Stimulated activated CD4-positive, alpha-beta T cell treated with anti-CD3 and anti-CD28 coated beads, Interleukin-4, amount 100 ng/mL, for 24 hours (primary cell): ENCODE results near the gene EFCC1.
A peak's percentile ranks its signal among the peaks of the same experiment; 100 is the strongest.

Source experiments
- DNase-seq: peaks from one replicate; pipeline ENCODE4 v3.0.0-alpha.2; 2020

Gene EFCC1

DNA sequence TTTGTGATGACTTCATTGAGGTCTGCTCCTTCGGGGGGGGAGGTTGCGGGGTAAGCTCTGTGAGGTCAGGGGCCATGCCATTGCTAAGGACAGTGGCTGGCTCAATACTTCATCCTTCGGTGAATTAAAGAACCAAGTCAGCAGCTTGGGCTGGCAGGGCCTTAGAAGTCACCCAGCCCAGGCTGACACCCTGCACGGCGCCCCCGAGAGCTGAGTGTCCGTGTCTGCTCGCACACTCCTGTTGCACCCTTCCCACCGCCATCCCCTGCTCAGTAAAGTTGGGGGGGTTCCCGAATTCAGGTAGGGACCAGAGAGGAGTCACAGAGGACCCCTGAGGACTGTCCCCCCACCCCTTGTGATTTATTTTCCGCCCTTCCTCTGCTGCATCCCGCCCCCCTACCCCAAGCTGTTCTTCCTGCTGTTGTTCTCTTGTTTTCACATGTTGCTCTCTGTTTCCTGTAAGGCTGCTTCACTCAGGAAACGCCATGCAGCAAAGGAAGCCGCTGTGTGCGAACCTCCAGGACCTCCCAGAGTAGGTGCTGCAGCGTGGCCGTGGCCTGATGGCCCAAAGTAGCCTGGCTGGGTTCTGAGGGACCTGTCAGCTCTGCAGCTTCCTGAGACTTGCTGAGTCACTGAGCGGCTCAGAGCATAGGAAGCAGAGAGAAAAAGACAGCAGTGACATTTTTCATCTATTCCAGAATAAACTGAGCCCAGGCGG is 14.4 kb downstream of the EFCC1 start:
- peak; percentile 48 for DNase-seq

DNA sequence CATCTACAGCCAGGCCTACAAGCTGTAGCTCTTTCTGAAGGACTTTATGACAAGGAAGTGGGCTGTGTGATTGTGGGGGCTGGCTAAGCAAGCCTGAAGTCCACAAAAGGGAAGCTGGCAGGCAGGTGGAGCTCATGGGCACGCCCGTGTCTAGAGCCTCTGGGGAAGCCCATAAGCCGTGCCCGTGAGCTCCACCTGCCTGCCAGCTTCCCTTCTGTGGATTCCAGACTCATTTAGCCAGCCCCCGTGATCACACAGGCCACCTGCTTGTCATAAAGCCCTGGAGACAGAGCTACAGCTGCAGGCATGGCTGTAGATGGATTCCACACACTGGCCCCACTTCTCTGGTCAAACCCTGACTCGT is 15.2 kb downstream of the EFCC1 start:
- peak; percentile 57 for DNase-seq

GRCh38 chr3:129016720-129017483 is 15.8 kb downstream of the EFCC1 start:
- no peak for DNase-seq

- no peak for DNase-seq
These were observed 16.4 kb downstream of the EFCC1 start for GRCh38 chr3:129017484-129017899.

DNA sequence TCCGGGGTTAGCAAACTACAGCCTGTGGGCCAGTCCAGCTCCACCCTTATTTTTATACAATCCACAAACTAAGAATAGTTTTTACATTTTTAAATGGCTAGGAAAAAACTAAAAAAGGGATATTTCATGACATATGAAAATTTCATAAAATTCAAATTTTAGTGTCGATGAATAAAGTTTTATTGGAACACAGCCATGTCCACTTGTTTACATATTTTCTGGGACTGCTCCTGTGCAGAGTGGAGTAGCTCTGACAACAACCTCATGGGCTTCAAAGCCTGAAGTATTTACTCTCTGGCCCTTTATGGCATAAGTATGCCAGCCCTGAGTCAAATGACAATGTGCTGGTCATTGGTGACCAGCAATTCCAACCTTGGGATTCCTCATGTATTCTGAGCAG is 17.2 kb downstream of the EFCC1 start:
- DNase-seq = no peak

DNA sequence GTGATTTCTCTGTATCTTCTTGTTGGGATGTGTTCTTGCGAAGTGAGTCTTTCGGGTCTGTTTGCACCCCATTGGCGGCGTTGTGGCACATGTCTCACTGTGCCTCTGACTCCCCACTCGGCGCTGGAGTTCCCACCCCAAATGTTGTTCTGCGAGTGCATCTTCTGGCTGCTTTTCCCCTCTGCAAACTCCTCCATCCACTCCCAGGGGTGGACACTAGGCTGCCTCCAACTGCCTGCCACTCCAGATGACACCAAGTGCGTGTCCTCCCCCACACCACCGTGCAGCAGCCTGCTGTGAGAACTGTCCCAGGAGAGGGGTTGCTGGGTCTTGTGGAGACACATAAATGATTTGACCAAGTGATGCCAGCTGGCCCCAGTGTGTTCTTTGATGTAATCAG is 17.6 kb downstream of the EFCC1 start:
- DNase-seq = no peak

GRCh38 chr3:129019266-129019665 is 18.2 kb downstream of the EFCC1 start:
- no peak for DNase-seq

DNA sequence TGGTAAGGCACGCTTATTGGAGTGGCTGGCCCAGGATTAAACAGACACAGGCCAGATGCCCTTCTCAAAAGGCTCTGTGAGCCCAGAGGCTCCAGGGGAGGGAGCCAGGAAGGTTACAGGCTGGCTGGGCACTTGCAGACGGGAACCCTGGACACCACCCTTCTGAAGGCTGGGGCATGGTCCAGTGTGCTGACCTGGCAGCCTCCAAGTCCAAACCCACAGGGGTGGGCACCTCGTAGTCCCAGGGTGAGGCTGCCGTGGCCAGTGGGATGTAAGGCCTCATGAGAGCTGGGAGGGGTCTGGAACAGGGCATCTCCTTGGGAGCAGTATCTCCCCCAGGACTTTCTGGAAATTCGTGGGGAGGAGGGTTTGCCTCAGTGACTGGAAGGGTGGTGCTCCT is 19.6 kb downstream of the EFCC1 start:
- DNase-seq = no peak

GRCh38 chr3:129021140-129021551 is 20.0 kb downstream of the EFCC1 start:
- no peak for DNase-seq

DNA sequence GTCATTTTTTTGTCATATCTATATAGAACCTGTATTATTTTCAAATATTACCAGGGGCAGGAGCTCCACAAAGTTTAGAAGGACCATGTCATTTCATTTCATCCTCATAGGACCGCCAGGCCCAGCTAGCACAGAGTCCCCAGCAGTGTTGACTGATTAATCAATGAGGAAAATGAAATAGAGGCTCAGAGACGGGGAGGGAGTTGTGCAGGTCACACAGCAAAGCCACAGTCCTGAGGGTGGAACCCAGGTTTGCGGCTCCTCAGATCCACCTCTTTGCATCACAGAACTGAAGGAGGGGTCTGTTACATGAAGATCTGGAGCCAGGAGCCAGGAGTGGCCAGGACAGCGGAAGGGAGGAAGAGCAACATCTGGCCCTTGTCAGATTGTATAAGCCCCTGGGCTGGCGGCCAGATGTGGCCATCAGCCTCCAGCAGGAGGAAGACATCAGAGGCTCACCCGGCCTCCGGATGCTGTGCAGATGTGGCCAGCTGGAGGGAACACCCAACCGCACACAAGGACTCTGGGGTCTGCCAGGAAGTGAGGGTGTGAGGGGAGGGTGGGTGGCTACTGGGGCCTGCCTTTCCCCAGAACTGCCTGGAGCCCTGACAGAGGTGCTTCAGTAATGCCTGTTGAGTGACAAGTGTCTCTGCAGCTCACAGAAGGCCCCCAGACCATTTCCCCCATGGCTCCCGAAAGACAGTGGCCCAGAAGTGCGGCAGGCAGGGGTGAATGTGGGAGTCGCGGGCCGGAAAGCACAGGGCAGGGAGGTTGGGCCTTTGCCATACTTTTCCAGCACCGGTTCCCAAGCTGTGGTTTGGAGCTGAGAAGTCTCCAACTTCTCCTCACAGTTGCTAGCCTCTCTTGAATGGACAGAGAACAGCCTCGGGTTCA is 21.3 kb downstream of the EFCC1 start:
- DNase-seq = no peak

- no peak for DNase-seq
These were observed 21.9 kb downstream of the EFCC1 start for GRCh38 chr3:129023008-129023358.

GRCh38 chr3:129023909-129024308 is 22.8 kb downstream of the EFCC1 start:
- no peak for DNase-seq

- no peak for DNase-seq
These were observed 24.0 kb downstream of the EFCC1 start for GRCh38 chr3:129025108-129025507.

DNA sequence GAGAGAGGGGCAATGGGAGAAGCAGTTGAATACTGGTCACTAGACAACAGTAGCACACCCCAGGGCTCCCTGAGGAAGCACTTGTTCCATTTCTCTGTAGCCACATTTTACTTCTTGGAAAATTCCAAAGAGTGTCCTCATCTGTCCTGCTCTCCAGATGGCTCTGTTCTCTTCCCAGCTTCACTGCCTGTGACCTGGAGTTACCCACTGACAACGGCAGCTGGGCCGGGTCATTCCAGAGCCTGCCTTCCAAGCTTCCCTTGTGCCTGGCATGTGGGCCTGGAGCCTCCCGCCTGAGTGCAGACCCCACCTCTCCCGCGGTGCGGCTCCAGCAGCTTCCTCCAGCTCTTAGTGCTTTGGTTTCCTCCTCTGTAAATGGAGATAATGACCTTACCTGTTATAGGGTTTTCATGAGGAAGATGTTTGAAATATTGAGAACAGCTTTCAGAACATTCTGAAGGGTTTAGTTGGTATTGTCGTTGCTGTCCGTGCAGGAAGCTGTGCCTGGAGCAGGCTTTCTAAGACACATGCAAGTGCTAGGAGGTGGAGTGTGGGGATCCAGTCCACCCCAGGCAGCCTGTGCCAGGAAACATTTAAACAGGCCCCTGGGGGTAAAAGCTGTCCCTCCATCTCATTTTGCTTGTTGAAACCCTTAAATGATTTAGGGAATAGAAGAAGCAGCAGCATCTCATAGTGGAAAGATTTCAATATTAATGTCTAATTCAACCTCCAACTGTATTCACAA is 24.8 kb downstream of the EFCC1 start:
- no peak for DNase-seq

GRCh38 chr3:129026728-129027543 is 25.8 kb downstream of the EFCC1 start:
- peak; percentile 91 for DNase-seq

DNA sequence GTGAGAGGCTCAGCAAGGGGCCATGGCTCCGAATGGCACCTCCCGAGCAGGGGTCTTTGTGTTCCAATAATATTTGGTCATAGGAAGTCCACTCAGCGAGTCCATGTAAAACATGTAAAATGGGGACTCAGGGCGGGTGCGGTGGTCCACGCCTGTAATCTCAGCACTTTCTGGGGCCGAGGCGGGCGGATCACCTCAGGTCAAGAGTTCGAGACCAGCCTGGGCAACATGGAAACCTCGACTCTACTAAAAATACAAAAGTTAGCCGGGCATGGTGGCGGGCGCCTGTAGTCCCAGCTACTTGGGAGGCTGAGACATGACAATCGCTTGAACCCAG is 26.4 kb downstream of the EFCC1 start:
- DNase-seq = no peak

DNA sequence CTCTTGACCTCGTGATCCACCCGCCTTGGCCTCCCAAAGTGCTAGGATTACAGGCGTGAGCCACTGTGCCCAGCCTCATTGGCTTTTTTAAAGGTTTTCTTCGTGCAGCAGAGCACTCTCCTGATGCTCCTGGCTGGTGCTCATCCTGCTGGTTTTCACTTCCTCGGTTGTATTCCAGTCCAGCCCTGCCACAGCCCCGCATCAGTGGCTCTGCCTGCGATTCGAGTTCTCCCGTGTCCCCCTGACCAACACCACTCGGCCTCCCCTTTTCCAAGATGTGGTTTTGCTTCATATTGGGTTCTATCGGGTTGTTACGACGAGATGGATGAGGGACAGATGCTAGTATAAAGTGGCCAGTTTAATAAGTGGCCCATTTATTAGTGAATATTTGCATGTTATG is 27.8 kb downstream of the EFCC1 start:
- no peak for DNase-seq

DNA sequence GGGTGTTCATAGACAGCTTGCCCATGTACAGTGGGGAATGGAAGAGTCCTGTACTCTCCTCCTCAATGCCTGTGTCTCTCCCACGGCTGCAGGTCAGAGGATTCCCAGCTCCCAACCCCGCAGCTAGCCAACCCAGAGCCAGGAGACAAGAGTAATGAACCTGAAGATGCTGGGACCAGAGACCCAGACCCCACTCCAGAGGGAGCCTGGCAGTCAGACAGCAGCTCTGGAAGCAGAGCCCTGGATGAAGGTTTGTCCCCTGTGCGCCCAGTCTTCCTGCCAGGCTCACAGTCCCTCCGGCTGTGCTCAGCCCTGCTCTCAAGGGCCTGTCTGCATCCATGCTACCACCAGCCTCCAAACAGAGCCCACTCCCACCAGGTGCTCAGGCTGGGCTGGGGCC is 29.5 kb downstream of the EFCC1 start:
- DNase-seq = no peak

DNA sequence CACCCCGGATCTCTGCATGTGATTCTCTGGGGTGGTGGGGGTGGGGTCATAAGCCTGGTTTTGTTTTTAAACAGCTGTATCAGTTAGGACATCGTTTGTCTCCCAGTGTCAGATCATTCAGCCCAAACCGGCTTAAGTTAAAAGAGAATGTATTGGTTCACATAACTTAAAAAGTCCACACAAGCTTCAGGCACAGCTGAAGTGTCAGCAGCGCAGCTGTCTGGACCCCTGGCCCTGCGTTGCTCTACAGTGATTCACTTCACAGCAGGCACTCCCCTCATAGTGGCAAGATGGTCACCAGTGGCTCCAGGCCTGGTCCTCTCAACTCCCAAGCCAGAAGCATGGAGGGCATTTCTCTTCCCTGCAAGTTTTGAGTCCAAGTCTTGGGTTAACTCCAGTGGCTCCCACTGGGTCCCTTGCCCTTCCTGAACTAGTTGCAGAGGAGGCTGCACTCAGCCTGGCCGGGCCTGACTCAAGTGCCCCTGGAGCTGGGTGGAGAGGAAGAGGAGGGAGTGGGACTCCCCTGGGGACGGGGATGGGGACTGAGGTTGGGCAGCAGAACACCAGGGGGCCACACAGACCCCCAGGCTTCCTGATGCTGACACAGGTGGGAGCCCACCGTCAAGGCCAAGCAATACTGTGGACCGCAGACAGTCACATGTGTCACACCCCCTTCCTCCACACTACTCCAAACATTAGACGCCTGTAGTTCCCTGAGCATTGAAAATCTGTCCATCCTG is 30.5 kb downstream of the EFCC1 start:
- no peak for DNase-seq

GRCh38 chr3:129032716-129033115 is 31.6 kb downstream of the EFCC1 start:
- no peak for DNase-seq

GRCh38 chr3:129033151-129033550 is 32.0 kb downstream of the EFCC1 start:
- DNase-seq = no peak
